RKO (cell line): ENCODE measurements around the gene UFSP2.
A peak's percentile ranks its signal among the peaks of the same experiment; 100 is the strongest.

Source experiments
- DNase-seq: peaks from one replicate; pipeline ENCODE4 v3.0.0-alpha.2; 2016; ENCODE audit warnings: low spot score

UFSP2 gene

GRCh38 chr4:185424905-185425646 is 688 bp downstream of the UFSP2 start:
- DNase-seq, result peak; percentile 58

- no peak for DNase-seq
Measured at GRCh38 chr4:185421366-185422124, 4.2 kb downstream of the UFSP2 start.

- DNase-seq, result no peak
Measured at GRCh38 chr4:185416955-185417354, 8.8 kb downstream of the UFSP2 start.

GRCh38 chr4:185412412-185412811 is 13.4 kb downstream of the UFSP2 start:
- no peak for DNase-seq

- no peak for DNase-seq
Measured at GRCh38 chr4:185411849-185412248, 13.9 kb downstream of the UFSP2 start.

- no peak for DNase-seq
Measured at GRCh38 chr4:185408432-185408831, 17.3 kb downstream of the UFSP2 start.

GRCh38 chr4:185405296-185405999 is 20.3 kb downstream of the UFSP2 start:
- no peak for DNase-seq

GRCh38 chr4:185404031-185404430 is 21.7 kb downstream of the UFSP2 start:
- DNase-seq, result no peak

- DNase-seq, result no peak
Measured at GRCh38 chr4:185399466-185399865, 26.3 kb downstream of the UFSP2 start.

- no peak for DNase-seq
Measured at GRCh38 chr4:185398618-185399017, 27.1 kb downstream of the UFSP2 start.

- DNase-seq, result peak; percentile 65
Measured at GRCh38 chr4:185396724-185397385, 28.9 kb downstream of the UFSP2 start, which contains the start of gene ANKRD37. Gene ANKRD37 (plus strand): TSS chr4:185396841. CDS start chr4:185396924, 83 bp downstream.

GRCh38 chr4:185395956-185396723 is 29.6 kb downstream of the UFSP2 start:
- peak; percentile 96 for DNase-seq

GRCh38 chr4:185395238-185395955 is 30.4 kb downstream of the UFSP2 start, which contains the start of gene LRP2BP:
Gene LRP2BP (minus strand): TSS chr4:185395924. CDS start chr4:185378186, 17,738 bp downstream.
- DNase-seq, result peak; percentile 44

- DNase-seq, result peak; percentile 84
Measured at GRCh38 chr4:185394568-185395237, 31.1 kb downstream of the UFSP2 start.

- no peak for DNase-seq
Measured at GRCh38 chr4:185392156-185392555, 33.6 kb downstream of the UFSP2 start.

GRCh38 chr4:185390941-185391340 is 34.8 kb downstream of the UFSP2 start:
- no peak for DNase-seq

- DNase-seq, result no peak
Measured at GRCh38 chr4:185387957-185388356, 37.8 kb downstream of the UFSP2 start.

- DNase-seq, result no peak
Measured at GRCh38 chr4:185384930-185385331, 40.8 kb downstream of the UFSP2 start.

- DNase-seq, result no peak
Measured at GRCh38 chr4:185384061-185384460, 41.7 kb downstream of the UFSP2 start.

- DNase-seq, result no peak
Measured at GRCh38 chr4:185383451-185383850, 42.3 kb downstream of the UFSP2 start.
